ENCODE results near the gene PARL.

PARL gene

DNA sequence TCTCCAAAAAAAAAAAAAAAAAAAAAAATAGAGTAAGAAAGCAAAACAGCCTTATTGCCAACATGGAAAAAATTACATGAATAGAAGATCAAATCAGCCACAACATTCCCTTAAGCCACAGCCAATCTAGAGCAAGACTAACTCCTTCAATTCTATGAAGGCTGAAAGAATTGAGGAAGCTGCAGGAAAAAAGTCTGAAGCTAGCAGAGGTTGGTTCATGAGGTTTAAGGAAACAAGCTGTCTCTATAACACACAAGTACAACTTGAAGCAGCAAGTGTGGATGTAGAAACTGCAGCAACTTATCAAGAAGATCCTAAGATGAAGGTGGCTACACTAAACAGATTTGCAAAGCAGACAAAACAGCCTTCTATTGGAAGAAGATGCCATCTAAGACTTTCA, 9.3 kb downstream of the PARL start:
- TF ChIP-seq, protein P1, sequence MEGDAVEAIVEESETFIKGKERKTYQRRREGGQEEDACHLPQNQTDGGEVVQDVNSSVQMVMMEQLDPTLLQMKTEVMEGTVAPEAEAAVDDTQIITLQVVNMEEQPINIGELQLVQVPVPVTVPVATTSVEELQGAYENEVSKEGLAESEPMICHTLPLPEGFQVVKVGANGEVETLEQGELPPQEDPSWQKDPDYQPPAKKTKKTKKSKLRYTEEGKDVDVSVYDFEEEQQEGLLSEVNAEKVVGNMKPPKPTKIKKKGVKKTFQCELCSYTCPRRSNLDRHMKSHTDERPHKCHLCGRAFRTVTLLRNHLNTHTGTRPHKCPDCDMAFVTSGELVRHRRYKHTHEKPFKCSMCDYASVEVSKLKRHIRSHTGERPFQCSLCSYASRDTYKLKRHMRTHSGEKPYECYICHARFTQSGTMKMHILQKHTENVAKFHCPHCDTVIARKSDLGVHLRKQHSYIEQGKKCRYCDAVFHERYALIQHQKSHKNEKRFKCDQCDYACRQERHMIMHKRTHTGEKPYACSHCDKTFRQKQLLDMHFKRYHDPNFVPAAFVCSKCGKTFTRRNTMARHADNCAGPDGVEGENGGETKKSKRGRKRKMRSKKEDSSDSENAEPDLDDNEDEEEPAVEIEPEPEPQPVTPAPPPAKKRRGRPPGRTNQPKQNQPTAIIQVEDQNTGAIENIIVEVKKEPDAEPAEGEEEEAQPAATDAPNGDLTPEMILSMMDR (conservative IDR thresholded peaks at IDR 0.05) = no peak
- H3K27ac ChIP-seq = no peak overlapping the region

DNA sequence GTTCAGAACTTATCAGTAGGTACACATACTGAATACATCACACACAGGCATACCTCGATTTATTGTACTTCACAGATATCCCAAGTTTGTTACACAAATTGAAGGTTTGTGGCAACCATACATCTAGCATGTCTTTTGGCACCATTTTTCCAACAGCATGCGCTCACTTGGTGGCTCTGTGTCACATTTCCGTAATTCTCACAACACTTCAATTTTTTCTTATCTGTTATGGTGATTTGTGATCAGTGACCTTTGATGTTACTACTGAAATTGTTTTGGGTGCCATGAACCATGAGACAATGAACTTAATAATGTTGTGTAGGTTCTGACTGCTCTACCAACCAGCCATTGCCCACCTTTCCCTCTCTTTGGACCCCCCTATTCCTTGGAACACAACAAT, 10.8 kb downstream of the PARL start:
- H3K27ac ChIP-seq = no peak overlapping the region
- TF ChIP-seq, protein P1 (conservative IDR thresholded peaks at IDR 0.05) = no peak

DNA sequence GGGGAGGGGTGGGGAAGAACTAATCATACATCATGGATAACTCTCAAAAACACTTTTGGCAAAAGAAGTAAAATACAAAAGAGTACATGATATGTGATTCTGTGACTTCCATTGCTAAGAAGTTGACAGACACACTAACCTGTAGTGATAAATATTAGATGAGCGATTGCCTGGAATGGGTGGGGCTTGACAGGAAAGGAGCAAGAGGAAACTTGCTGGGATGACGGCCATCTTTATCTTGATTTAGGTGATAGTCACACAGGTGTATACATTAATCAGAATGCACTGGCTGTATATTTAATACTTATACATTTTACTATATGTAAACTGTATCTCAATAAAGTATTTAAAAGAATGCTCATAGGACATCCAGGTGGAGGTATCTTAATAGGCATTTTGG, 13.1 kb downstream of the PARL start:
- TF ChIP-seq, protein P1 (conservative IDR thresholded peaks at IDR 0.05) = no peak
- no peak overlapping the region for H3K27ac ChIP-seq

DNA sequence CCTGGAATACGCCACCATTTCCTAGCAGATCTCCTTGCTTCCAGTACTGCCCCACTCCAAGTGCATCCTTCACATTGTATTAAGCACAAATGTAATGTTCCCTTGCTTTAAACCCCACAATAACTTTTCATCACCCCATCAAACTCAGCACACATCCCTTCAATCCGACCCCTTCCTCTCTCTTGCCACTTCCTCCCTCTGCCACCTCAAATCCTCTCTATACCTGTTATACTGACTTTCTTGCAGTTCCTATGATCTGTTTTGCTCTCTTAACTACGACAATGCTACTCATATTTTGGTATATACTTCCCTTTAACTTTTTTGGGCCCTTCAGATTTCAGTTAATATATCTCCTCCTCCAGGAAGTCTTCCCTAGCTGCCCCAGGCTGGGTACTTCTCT, 14.1 kb downstream of the PARL start:
- H3K27ac ChIP-seq = no peak overlapping the region
- TF ChIP-seq, protein P1 (conservative IDR thresholded peaks at IDR 0.05) = no peak

DNA sequence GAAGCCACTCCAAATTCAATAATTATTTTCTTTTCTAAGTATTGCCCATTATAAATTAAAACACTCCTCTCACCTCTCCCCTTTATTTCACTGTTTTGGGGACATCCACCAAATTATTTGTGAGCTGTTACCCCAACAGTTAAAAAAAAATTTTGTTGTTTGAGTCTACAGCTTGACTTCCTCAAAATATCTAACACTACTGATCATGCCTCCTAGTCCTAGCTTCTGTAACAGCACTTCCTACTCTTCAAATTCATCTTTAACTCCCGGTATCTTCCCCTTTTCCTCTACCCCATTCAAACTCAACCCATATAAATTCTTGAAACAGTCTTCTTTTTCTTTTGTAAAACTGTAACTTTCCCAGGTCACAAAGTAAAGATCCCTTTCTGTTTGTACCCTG, 15.9 kb downstream of the PARL start:
- TF ChIP-seq, protein P1 (conservative IDR thresholded peaks at IDR 0.05) = no peak
- no peak overlapping the region for H3K27ac ChIP-seq

DNA sequence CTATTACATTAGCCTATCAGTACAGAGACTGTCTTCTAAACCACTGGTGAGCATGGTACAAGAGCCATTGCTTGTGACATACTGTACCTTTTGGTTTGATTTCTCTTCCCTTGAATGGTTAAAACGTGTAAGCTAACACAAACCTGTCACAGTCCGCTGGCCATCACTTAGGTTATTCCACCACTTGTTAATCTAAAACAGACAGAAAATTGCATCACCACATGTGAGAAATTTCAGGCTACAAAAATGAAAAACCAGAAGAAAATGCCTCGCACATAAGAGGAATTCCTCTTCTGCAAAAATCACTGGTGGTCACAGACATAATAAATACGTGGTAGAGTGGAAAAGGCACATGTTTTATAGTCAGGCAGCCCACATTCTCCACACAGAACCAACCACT, 22.1 kb downstream of the PARL start:
- TF ChIP-seq, protein P1 (conservative IDR thresholded peaks at IDR 0.05) = no peak
- no peak overlapping the region for H3K27ac ChIP-seq

DNA sequence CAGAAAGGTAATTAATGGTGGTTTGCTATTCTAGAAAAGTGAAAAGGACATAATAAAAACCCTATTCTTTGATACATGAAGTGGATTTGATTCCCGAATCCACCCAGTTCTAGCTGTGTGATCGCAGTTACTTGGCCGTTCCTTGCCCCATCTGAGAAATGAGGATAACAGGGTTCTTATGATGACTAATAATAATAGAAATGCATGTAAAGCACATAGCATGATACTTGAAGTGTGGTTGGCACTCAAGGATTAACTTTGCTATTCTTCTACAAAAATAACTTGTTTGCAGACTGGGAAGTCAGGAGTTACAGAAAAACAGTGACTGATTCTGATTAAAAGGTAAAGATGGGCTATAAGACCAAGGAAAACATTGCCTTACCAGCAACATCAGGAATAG, 26.8 kb downstream of the PARL start:
- TF ChIP-seq, protein P1 (conservative IDR thresholded peaks at IDR 0.05) = no peak
- no peak overlapping the region for H3K27ac ChIP-seq

Data from VCaP (cell line).